Stimulated activated CD4-positive, alpha-beta T cell treated with anti-CD3 and anti-CD28 coated beads, TNF-alpha, amount 100 ng/mL, for 24 hours (primary cell): ENCODE measurements around the gene MT1A.
A peak's percentile ranks its signal among the peaks of the same experiment; 100 is the strongest.
"Not testable (repeated sequence)": the region's sequence is repeated elsewhere in the genome, so short reads cannot be mapped to it uniquely, and the experiment has no call there.

Experiments
- DNase-seq, 3 experiments: peaks; one replicate each; pipeline ENCODE4 v3.0.0-alpha.2; 2020; ENCODE audit warnings: low read depth in 3 of 3

Gene MT1A

GRCh38 chr16:56657555-56658326 is 19.3 kb downstream of the MT1A start, which contains the start of gene MT1F:
Gene MT1F, plus strand, starts transcription at chr16:56657959. Its CDS starts 100 bp downstream, at chr16:56658059.
- peak; percentile 50 to 81 (median 52) for DNase-seq

DNA sequence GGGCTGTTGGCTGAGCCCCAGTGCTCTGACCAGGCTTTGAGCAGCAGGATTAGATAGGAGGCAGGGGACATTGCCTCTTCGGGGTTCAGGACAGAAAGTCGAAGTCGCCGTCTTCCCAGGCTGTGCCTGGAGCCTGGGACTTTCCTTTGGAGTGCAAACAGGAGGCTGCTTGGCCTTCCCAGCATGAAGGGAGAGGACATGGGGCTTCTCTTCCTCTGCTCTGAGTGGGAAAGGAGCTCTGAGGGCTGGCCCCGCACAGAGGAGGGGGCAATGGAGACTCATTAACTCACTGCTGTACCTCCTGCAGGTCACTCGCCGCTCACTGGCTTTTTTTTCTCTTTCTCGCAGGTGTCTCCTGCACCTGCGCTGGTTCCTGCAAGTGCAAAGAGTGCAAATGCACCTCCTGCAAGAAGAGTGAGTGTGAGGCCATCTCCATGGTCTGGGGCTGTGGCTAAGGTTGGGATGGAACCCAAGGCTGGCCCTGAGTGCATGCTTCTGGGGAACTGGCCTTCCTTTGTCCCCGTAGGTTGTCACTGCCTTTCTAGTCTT is 19.9 kb downstream of the MT1A start:
- no peak for DNase-seq

DNA sequence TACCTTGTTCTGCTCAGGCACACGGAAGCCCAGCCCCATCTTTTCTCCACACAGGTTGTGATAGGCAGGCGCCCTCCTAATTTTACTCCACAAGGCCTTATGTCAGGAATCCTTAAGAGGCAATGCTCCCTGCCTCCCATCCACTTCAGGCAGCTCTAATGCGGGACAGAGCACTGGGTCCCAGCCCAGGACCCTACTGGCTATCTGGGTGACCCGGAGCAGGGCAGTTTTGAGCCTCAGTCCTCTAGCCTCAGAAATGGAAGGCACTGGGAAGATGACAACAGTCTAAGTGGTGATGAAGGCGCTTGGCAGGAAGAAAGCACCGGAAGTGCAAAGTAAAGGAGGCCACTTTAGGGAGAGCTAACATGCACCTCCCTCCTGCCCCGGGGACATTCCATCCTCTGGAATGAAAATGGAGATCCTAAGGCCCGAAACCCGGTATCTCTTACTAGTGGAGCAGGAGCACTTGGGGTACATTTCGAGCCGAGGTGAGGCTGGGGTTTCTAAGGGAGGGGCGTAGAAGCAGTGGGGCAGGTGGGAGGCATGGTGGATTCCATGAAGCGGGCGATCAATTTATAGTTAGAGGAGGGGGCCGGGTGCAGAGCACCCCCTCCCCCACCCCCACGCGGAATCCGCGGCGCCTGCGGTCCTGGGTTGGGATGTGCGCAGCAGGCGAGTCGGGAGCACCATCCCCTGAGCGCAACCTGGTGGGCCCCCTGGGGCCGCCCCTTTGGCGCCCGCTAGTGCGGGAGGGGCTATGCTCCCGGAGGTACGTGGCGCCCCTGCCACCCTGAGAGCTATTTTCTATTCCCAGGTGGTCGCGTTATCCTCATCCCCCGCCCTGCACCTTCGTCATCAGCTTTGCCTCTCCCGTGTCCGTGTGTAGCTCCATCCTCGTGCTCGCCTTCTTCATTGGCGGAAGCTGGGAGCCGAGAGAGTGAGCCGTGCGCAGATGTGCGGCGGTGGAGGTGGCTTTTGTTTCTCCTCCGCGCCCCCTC is 24.2 kb downstream of the MT1A start:
- peak in 1 of 3 experiments; percentile 41 for DNase-seq

DNA sequence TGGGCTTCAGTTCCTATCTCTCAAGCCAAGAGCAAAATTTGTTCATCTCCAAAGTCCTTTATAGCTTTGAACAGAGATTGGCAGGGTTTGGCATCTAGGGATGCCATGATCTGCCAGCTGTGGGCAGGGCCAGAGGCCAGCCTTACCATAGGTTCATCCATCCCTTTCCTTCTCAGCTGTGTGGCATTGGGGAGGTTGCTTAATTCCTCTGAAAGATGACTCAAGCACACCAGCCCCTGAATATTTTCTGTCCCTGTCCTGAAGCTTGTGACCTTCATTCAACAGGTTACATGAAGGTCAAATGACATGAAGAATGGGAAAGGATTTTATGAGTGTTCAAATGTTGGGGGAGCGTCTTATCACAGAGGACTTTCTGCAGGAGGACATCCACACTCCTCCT is 26.0 kb downstream of the MT1A start:
- DNase-seq, result no peak

DNA sequence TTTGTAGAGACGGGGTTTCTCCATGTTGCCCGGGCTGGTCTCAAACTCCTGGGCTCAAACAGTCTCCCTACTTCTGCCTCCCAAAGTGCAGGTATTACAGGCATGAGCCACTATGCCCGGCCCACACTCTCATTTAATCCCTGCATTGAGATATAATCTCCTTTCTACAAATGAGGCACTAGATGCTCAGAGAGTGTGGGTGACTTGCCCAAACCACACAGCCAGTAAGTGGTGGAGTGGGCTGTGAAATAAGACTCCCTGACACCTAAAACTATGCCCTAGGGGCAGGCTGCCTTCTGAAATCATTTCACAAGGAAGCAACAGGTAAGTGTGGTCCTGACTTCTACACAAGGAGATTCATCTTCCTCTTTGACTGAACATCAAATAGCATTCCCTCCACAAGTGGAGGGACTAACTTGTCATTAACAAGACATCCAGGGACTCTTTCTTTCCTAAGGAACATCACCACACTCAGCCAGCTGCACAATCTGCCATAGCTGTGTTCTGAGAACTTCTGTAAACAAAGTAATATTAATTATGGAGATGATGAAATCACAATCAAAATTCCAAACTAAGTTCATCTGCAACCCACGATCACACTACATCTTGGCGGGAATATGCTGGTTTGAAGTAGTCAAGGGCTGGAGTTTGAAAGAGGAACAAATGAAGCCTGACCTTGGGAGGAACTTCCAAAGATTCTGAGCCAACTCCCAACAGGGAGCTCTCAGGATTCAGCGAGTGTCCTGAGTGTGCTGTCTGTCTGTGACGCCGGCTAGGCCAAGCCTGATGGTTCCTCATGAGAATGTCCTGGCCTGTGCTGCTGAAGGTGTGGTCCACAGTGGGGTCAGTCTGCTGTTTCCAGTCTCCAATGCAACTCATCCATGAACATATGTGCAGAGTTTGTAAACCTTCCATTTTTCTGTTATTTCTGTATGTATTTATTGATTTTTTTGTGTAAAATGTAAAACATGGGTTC is 27.1 kb downstream of the MT1A start:
- not testable (repeated sequence) for DNase-seq

GRCh38 chr16:56667581-56668571 is 29.4 kb downstream of the MT1A start, which contains the start of gene MT1G:
Gene MT1G, minus strand, starts transcription at chr16:56668065. Its CDS starts 72 bp downstream, at chr16:56667993.
- peak in 1 of 3 experiments; percentile 29 for DNase-seq

DNA sequence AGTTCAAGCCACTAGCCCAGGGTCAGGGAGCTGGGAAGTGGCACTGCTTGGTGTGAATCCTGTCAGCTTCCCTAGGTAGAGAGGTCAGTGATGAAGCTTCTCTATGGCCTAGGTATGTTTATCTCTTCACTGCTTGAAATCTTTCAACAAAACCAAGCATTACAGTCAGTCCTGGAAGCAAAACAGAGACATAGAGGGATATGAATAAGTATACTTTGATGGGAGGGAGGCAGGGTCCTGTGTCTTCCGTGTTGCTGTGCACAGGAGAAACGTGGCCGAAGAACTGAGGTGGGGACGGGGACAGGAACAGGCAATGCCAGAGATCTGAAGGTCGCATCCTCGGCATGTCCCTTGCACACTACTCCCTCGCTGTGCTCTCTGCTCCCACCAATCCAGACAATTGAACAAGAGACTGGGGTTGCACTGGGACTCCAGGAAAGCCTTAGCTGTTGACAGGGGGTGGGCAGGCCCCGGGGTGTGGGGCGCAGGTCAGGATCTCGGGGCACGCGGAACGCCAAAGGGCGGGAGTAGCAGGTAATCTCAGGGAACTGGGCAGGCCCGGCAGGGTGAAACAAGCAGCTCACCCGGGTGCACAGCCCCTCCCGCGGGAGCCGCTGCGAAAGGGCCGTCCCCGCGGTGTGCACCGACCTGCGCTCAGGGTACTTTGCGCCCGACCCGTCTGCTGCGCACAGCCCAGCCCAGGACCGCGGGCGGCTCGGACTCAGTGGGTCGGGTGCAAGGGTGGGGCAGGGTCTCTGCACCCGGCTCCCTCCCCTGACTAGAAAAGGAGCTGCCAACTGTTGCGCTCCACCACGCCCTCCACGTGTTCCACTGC is 30.8 kb downstream of the MT1A start, which contains the start of gene MT1H:
Gene MT1H (plus strand): TSS at position 810 of the 835 bp plus-strand sequence. CDS start 71 bp downstream, outside the sequence.
- no peak for DNase-seq

GRCh38 chr16:56669840-56670619 is 31.6 kb downstream of the MT1A start:
- no peak for DNase-seq

GRCh38 chr16:56670620-56670934 is 32.1 kb downstream of the MT1A start:
- no peak for DNase-seq

GRCh38 chr16:56671691-56672090 is 33.2 kb downstream of the MT1A start:
- DNase-seq, result not testable (repeated sequence)

- not testable (repeated sequence) for DNase-seq
These were observed 33.7 kb downstream of the MT1A start for GRCh38 chr16:56672171-56672570.

DNA sequence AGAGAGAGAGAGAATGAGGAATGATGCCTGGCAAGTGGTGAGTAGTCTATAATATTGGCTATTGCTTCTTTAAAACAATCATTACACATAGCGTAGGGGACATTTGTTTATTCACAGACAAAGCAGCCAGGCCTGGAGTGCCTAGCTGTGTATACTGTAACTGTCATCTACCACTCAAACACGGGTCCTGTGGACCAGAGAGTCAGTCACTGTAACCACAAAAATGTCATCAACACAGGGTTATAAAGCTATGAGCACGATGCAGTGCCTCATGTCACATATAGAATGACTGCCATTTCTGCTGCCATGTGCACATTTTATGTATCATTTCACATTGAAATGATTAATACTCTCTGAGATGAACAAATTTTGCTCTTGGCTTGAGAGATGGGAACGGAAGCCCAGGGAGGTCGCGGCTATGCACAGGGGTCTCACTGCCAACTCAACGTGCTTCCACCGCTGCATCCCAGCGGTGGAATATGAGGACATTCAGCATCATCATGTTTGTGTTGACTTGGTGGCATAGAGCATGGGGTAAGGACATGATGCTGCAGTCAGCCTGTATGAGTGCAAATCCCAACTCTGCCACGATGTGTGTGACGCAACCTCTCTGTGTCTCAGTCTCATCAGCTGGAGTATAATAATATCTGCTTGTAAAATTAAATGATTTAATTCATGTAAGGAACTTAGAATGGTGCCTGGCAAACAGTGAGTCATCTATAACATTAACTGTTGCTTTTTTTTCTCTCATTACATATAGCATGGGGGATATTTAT is 34.5 kb downstream of the MT1A start:
- no peak for DNase-seq

DNA sequence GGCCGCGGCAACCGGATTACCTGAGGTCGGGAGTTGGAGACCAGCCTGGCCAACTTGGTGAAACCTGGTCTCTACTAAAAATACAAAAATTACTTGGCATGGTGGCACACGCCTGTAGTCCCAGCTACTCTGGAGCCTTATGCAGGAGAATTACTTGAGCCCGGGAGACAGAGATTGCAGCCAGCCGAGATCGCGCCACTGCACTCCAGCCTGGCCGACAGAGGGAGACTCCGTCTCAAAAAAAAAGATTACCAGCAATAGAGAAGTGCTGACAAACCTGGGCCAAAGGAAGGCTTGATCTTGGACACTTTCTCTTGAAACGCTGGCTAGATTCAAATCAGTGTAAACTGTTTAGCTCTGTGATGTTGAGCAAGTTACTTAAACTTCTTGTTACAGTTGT is 35.5 kb downstream of the MT1A start:
- no peak for DNase-seq

- DNase-seq, result not testable (repeated sequence)
These were observed 36.1 kb downstream of the MT1A start for GRCh38 chr16:56674570-56674969.

GRCh38 chr16:56675685-56676210 is 37.3 kb downstream of the MT1A start:
- DNase-seq, result peak in 2 of 3 experiments; percentile 10 to 45

GRCh38 chr16:56677474-56677873 is 39.0 kb downstream of the MT1A start:
- DNase-seq, result no peak
